Measurements from ENCODE around the gene PRR5L.

PRR5L gene

DNA sequence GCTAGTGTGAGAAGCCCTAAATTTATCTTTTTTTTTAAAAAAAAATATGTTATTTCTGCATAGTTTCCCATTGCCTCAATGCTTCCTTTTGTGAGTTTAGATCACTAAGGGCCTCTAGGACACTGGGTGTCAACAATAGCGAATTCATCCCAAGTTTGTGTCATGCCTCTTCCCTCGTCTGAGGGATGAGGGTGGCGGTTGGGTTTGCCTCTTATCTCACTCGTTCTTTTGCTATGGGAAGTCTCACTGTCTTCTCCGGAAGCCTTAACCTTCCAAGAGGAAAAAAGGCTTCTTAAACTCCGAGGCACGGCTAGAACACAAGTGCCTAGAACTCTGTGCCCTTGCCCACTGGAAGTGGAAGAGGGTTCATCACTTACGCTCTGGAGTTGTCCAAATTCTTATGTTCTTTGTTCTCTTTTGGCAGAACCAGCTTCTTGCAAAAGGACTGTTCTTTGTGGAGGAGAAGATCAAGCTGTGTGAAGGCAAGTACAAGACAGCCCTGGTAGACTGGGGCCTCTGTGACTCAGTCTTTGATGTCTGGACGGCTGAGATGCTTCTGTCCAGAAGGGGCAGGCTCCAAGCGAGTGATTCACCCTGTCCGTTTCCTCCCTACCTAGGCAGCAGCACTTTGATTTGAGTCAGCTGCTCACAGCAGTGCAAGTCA is 135.5 kb downstream of the PRR5L start:
- peaks cover 41% of the 10 kb centered on the region for H3K27me3 Mint-ChIP-seq
- H3K27ac Mint-ChIP-seq = no peak overlapping the region
- H3K4me1 Mint-ChIP-seq = peaks cover 19% of the 10 kb centered on the region
- peaks cover 0 to 5% of the 10 kb centered on the region in 2 donors for H3K9me3 Mint-ChIP-seq
- ATAC-seq (peak; percentile 92), DNase-seq (peak in 1 of 2 donors; percentile 51)
- H3K4me3 Mint-ChIP-seq = no peak overlapping the region

DNA sequence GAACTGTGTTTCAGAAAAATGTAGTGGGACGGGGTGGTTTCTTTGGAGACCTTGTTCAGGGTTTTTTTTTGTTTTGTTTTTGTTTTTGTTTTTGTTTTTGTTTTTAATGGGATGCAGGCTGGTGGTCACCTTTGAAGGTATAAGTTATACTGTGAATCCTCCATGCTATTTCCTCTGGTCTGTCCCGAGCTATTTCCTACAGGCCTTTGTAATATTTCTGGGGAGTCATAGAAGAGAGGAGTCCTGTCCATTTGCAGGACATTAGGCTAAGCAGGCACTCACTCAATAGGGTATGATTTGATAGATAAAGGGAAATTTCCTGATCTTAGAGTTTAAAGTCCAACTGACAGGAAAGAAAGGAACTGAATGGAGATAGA is 136.0 kb downstream of the PRR5L start:
- Mint-ChIP-seq H3K27ac (no peak overlapping the region), H3K4me3 (no peak overlapping the region), H3K4me1 (peaks cover 19% of the 10 kb centered on the region), H3K9me3 (peaks cover 0 to 5% of the 10 kb centered on the region in 2 donors), H3K27me3 (peaks cover 36% of the 10 kb centered on the region)
- ATAC-seq (no peak), DNase-seq (no peak)

GRCh38 chr11:36432738-36433137 is 136.7 kb downstream of the PRR5L start:
- ATAC-seq = no peak
- Mint-ChIP-seq H3K9me3 (peaks cover 0 to 5% of the 10 kb centered on the region in 2 donors), H3K27ac (no peak overlapping the region)

DNA sequence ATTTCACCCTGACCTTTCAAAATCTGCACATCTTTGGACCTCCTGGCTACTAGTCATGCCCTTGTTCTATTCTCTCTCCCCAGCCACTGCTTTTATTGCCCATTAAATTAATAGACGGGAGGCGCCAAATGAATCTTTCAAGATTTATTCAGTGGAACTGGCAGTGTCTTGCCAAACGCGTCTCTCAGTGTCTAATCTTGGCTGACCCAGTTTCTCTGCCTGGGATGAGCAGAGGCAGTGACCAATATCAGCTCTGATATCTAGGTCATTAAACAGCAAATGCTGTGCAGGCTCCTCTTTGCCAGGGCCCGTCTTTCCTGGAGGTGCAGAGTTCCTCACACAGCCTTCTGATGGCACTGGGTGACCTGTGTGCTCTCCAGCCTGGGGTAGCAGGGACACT is 140.0 kb downstream of the PRR5L start:
- H3K27ac Mint-ChIP-seq = no peak overlapping the region
- H3K9me3 Mint-ChIP-seq = peaks cover 5 to 7% of the 10 kb centered on the region in 2 donors
- peaks cover 55% of the 10 kb centered on the region for H3K27me3 Mint-ChIP-seq
- DNase-seq (no peak), ATAC-seq (no peak)
- no peak overlapping the region for H3K4me3 Mint-ChIP-seq
- peaks cover 24% of the 10 kb centered on the region for H3K4me1 Mint-ChIP-seq

More at GRCh38 chr11:36432738-36433137, 136.7 kb downstream of the PRR5L start:
- no peak for DNase-seq
- Mint-ChIP-seq H3K4me3 (no peak overlapping the region), H3K4me1 (peaks cover 19% of the 10 kb centered on the region), H3K27me3 (peaks cover 37% of the 10 kb centered on the region)

- Mint-ChIP-seq H3K9me3 (peaks cover 5 to 7% of the 10 kb centered on the region in 2 donors), H3K4me3 (no peak overlapping the region), H3K4me1 (peaks cover 27% of the 10 kb centered on the region), H3K27me3 (peaks cover 55% of the 10 kb centered on the region), H3K27ac (no peak overlapping the region)
- DNase-seq = no peak
- no peak for ATAC-seq
Observed at GRCh38 chr11:36436589-36436988, 140.5 kb downstream of the PRR5L start.

DNA sequence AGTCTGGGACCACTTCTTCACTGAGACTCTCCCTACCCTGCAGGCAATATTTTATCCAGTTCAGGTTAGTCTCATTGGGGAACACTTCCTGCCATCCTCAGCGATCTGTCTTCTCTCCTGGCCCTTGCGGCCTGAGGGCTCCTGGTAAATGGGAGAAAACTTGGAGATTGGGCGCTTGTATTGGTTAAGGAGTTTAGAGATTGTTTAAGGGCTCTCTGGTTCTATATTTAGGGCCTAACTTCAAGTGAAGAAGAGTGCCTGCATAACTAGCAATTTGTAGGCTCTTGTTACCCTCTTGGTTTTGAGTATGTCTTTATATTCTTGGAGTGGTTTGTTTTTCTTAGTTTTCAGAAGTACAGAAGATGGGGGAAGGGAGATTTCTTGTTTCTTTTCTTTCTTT is 141.3 kb downstream of the PRR5L start:
- DNase-seq (no peak), ATAC-seq (no peak)
- Mint-ChIP-seq H3K27me3 (peaks cover 50% of the 10 kb centered on the region), H3K27ac (no peak overlapping the region), H3K4me1 (peaks cover 28% of the 10 kb centered on the region), H3K4me3 (no peak overlapping the region), H3K9me3 (peaks cover 5 to 7% of the 10 kb centered on the region in 2 donors)

- Mint-ChIP-seq H3K27me3 (peaks cover 50% of the 10 kb centered on the region), H3K9me3 (peaks cover 5 to 7% of the 10 kb centered on the region in 2 donors), H3K4me3 (no peak overlapping the region), H3K27ac (no peak overlapping the region), H3K4me1 (peaks cover 35% of the 10 kb centered on the region)
- DNase-seq = no peak
- ATAC-seq = no peak
Observed at GRCh38 chr11:36438126-36438525, 142.0 kb downstream of the PRR5L start.

DNA sequence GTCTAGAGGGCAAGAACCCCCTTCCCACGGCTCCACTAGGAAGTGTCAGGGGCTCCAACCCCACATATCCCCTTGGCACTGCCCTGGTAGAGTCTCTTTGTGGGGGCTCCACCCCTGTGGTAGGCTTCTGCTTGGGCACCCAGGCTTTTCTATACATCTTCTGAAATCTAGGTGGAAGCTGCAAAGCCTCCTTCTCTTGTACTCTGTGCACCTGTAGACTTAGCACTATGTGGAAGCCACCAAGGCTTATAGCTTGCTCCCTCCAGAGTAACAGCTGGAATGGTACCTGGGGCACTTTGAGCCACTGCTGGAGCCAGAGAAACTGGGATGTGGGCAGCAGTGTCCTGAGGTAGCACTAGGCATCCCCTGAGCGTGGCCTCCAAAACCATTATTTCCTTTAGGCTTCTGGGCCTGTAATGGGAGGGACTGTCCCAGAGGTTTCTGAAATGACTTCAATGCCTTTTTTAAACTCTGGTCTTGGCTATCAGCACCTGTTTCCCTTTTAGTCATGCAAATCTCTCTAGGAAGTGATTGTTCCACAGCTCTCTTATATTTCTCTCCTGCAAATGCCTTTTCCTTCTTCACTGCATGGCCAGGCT is 145.6 kb downstream of the PRR5L start:
- peaks cover 56% of the 10 kb centered on the region for H3K27me3 Mint-ChIP-seq

DNA sequence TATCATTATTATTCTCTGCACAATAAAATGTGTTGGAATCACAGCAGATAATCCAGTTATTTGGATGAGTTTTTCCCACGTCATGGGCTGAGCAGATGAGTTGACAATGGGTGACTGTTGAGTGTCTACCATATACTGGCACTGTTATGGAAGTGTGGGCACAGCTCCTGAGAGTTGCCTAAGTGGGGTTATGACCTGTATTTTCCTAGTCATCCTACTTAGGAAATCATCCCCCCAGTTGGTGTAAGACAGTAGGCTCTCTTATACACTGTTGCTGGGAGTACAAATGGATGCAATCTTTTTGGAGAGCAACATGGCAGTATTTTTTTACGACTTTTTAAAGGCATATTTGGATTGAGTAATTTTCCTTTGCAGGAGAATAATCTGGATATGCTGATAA is 147.6 kb downstream of the PRR5L start:
- Mint-ChIP-seq H3K27me3 (peaks cover 56% of the 10 kb centered on the region), H3K27ac (no peak overlapping the region), H3K4me3 (no peak overlapping the region), H3K4me1 (peaks cover 25% of the 10 kb centered on the region), H3K9me3 (peaks cover 0 to 7% of the 10 kb centered on the region in 2 donors)
- no peak for ATAC-seq
- DNase-seq = no peak

More for the DNA sequence above, 145.6 kb downstream of the PRR5L start:
- peaks cover 0 to 7% of the 10 kb centered on the region in 2 donors for H3K9me3 Mint-ChIP-seq
- H3K4me3 Mint-ChIP-seq = no peak overlapping the region
- H3K4me1 Mint-ChIP-seq = peaks cover 25% of the 10 kb centered on the region
- no peak overlapping the region for H3K27ac Mint-ChIP-seq
- peak; percentile 97 for ATAC-seq
- peak in 1 of 2 donors; percentile 51 for DNase-seq

GRCh38 chr11:36446135-36446534 is 150.0 kb downstream of the PRR5L start:
- ATAC-seq (no peak), DNase-seq (no peak)
- Mint-ChIP-seq H3K9me3 (no peaks in the 10 kb centered on the region), H3K4me1 (peaks cover 38% of the 10 kb centered on the region), H3K27ac (no peak overlapping the region), H3K4me3 (no peak overlapping the region), H3K27me3 (peaks cover 50% of the 10 kb centered on the region)

- DNase-seq (no peak), ATAC-seq (no peak)
- Mint-ChIP-seq H3K9me3 (no peaks in the 10 kb centered on the region), H3K4me3 (no peak overlapping the region), H3K27me3 (peaks cover 44% of the 10 kb centered on the region), H3K4me1 (peaks cover 31% of the 10 kb centered on the region), H3K27ac (no peak overlapping the region)
Observed at GRCh38 chr11:36447514-36447913, 151.4 kb downstream of the PRR5L start.

DNA sequence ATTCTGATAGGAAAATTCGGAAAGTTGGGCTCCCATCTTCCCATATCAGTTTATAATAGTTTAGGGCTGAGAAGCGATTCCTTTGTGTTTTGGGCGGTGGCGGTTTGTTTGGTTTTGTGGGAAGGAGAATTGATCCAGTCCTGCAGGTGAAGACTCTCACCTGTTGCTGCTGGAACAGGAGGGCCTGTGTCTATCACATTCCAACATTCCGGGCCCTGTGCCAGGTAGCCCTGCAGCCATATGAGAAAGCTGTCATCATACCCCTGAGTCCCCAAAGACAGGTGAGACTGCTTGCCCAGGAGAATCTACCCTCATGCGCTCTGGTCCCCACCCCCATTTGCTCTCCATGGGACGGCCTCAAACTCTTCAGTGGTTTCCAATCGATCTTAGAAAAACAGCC is 151.9 kb downstream of the PRR5L start:
- H3K4me1 Mint-ChIP-seq = peaks cover 31% of the 10 kb centered on the region

GRCh38 chr11:36449561-36450096 is 153.5 kb downstream of the PRR5L start:
- DNase-seq = no peak
- H3K27ac Mint-ChIP-seq = peak overlapping the region; percentile 29 to 43
- no peak for ATAC-seq
- no peaks in the 10 kb centered on the region for H3K9me3 Mint-ChIP-seq
- H3K4me1 Mint-ChIP-seq = peaks cover 38% of the 10 kb centered on the region
- H3K4me3 Mint-ChIP-seq = peak overlapping the region; percentile 52 to 73
- H3K27me3 Mint-ChIP-seq = peaks cover 33% of the 10 kb centered on the region

More for the DNA sequence above, 151.9 kb downstream of the PRR5L start:
- DNase-seq (no peak), ATAC-seq (no peak)
- H3K27ac Mint-ChIP-seq = no peak overlapping the region
- H3K4me3 Mint-ChIP-seq = no peak overlapping the region
- H3K27me3 Mint-ChIP-seq = peaks cover 44% of the 10 kb centered on the region
- H3K9me3 Mint-ChIP-seq = no peaks in the 10 kb centered on the region

GRCh38 chr11:36450110-36450572 is 154.1 kb downstream of the PRR5L start:
- no peak for DNase-seq
- Mint-ChIP-seq H3K27ac (peak overlapping the region; percentile 29 to 43), H3K9me3 (no peaks in the 10 kb centered on the region), H3K4me1 (peaks cover 38% of the 10 kb centered on the region), H3K27me3 (peaks cover 30% of the 10 kb centered on the region), H3K4me3 (peak overlapping the region; percentile 52 to 73)
- ATAC-seq = peak; percentile 39

- Mint-ChIP-seq H3K4me3 (no peak overlapping the region), H3K4me1 (peaks cover 38% of the 10 kb centered on the region), H3K9me3 (no peaks in the 10 kb centered on the region), H3K27me3 (peaks cover 28% of the 10 kb centered on the region), H3K27ac (no peak overlapping the region)
- ATAC-seq (no peak), DNase-seq (no peak)
Observed at GRCh38 chr11:36451045-36451444, 155.0 kb downstream of the PRR5L start.

DNA sequence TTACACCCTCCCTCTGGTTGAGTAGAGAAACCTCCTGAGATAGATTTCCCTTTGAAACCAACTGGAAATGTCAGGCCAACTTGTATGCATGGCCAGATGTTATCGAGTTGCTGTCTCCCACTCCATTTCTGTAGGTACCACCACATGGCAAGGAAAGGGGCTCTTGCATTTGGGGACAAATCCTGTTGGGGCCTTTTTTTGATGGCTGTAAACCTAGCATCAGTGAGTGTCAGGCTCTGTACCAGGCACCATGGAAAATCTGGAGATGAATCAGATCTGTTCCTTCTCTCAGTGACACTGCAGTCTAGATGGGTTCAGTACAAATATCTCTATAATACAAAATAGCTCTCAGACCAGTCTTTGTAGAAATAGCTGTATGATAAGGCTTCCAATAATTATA is 155.6 kb downstream of the PRR5L start:
- peaks cover 21% of the 10 kb centered on the region for H3K27me3 Mint-ChIP-seq
- H3K9me3 Mint-ChIP-seq = no peaks in the 10 kb centered on the region
- DNase-seq (no peak), ATAC-seq (no peak)
- no peak overlapping the region for H3K4me3 Mint-ChIP-seq
- H3K27ac Mint-ChIP-seq = peak overlapping the region in 1 of 2 donors; percentile 34
- peaks cover 38% of the 10 kb centered on the region for H3K4me1 Mint-ChIP-seq

All from stimulated activated naive CD8-positive, alpha-beta T cell treated with anti-CD3 and anti-CD28 coated beads, Interleukin-15, amount 100 ng/mL, for 72 hours (primary cell).